ENCODE data around the gene SAMD4A.

- TF ChIP-seq POLR2AphosphoS5 (IDR thresholded peaks at IDR 0.05; ENCODE audit: low read depth) (no peak), GABPA (IDR thresholded peaks at IDR 0.05; ENCODE audit: low read depth) (no peak), CTCF (IDR thresholded peaks at IDR 0.05; ENCODE audit: insufficient read depth, low read length) (no peak)
Measured at GRCh38 chr14:54538055-54538454, 28.9 kb upstream of the SAMD4A start.

Measured in HL-60 (cell line).